Raji (cell line): ENCODE data around the gene SYP.

Experiments used
- POLR2A ChIP-seq: IDR thresholded peaks from 2 replicates; pipeline ENCODE4 v1.6.1; 2011; ENCODE audit warnings: low read depth, low read length, control low read depth; ENCODE audit not compliant: insufficient read depth

Gene SYP

DNA sequence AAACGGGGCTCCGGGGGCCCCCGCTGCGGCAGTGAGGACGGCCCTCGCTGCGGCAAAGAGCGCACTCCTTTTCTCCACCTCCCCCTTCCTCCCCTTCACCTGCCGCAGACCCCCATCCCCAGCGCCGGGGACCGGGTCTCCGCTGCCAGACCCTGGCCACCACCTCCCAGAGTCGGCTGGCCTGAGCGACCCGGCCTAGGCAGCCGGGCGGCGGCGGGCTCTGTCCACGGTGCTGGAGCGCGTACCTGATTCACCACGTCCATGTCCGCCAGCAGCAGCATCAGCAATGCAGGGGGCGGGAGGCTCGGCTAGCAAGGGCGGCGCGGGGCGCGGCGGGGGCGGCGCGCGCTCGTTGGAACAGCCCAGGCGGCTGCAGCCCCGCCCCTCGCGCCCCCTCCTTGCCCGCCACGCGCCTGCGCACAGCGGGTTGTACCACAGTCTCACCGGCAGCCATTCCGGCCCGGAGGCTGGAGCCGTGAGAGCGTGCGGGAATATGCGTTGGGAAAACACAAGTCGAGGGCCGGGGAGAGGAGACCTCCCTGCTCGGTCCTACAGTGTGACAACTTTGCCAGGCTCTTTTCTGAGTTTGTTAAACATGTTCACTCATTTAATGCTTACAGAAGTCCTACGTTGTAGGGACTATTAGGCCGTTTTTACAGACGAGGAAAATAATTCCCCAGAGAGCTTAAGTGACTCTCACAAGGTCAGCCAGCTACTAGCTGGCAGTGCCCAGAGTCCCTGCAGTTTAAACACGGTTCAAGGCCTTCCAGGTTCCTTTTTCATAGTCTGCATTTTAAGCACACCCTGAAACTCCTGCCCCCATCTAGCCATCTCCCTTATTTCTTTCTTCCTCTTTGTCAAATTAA lies at the start of gene SYP:
Gene SYP (minus strand): TSS at position 288 of the 866 bp plus-strand sequence. CDS start 7 bp downstream, at position 281.
- TF ChIP-seq POLR2A, result peak; percentile 88

- no peak for TF ChIP-seq POLR2A
Measured at GRCh38 chrX:49249616-49250015, 49.6 kb upstream of the SYP start.

DNA sequence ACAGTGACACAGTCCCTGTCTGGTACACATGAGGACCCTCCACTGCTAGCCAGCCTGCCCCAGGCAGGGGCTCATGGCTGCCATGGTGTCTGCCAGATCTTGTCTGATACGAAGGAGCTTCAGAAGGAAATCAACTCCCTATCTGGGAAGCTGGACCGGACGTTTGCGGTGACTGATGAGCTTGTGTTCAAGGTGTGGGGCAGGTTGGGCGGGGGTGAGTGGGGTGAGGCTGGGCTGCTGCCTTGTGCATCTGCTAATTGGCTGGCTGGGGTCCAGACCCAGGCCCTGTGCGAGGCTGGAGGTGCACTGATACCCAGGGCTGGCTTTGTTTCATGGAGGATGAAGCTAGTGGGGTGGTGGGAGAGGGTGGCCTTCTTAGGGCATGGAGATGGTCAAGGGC lies 49.1 kb upstream of the SYP start:
- no peak for TF ChIP-seq POLR2A

DNA sequence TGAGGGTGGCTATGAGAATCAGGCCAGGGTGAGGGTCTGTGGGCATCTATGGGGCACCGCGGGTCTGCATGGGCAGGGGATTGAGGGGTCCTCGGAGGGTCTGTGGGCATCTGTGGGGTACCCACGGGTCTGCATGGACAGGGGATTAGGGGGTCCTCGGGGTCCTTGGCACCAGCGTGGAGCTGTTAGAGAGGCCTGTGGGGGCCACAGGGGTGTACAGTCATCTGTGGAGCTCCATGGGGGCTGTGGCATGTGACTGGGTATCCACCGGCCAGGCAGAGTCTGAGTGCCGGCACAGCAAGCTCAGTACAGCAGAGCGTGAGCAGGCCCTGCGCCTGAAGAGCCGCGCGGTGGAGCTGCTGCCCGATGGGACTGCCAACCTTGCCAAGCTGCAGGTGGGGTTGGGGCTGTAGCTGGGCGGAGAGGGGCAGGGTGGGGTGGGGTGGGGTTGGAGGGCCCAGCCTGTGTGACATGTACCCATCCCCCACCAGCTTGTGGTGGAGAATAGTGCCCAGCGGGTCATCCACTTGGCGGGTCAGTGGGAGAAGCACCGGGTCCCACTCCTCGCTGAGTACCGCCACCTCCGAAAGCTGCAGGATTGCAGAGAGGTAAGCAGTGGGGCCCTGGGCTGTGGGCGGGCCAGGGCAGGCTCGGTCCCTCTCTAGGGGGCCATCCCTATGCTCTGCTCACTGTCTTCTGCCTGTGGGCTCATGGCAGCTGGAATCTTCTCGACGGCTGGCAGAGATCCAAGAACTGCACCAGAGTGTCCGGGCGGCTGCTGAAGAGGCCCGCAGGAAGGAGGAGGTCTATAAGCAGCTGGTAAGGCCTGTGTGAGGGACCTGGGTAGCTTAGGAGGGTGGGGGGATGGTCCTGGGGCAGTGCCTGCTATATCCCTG lies 48.2 kb upstream of the SYP start:
- no peak for TF ChIP-seq POLR2A

DNA sequence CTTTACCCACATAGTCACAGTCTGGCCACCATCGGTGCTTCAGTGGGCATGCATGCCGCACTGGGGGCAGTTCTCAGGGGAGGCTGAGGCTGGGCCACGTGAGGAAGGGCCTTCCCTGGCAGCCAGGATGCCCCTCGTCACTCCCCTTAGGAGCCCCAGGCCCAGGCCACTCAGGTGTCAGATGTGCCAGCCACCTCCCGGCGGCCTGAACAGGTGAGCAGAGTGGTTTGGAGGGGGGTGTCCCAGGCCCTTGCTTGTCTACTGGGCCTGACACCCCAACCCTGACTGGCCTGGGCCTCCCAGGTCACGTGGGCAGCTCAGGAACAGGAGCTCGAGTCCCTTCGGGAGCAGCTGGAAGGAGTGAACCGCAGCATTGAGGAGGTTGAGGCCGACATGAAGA lies 47.4 kb upstream of the SYP start:
- no peak for TF ChIP-seq POLR2A

- TF ChIP-seq POLR2A, result no peak
Measured at GRCh38 chrX:49246541-49246940, 46.5 kb upstream of the SYP start.

DNA sequence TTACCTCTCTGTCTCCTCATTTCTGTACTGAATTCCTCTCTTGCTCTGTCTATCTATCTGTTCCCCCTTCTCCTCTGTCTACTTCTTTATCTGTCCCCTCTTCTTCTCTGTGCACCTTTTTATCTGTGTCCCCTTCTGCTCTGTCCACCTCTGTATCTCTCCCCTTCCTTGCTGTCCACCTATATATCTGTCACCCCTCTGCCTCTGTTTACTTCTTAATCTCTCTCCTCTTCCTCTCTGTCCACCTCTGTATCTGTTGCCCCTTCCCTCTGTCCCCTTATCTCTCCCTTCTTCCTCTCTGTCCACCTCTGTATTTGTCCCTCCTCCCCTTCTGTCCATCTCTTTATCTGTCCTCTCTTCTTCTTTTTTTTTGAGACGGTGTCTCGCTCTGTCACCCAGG lies 44.2 kb upstream of the SYP start:
- TF ChIP-seq POLR2A, result no peak

DNA sequence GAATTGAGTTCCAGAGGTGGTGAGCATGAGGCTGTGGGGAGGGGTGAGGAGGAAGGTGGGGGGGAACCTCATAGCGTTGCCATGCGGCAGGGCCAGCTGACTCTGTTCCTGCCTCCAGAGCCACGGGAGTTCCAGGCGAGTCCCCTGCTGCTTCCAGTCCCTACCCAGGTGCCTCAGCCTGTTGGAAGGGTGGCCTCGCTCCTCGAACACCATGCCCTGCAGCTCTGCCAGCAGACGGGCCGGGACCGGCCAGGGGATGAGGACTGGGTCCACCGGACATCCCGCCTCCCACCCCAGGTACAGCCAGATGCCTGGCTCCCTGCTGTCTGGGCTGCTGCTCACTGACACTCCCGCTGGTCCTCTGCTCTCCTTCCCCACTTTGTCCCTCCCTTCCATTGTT lies 43.2 kb upstream of the SYP start:
- no peak for TF ChIP-seq POLR2A

DNA sequence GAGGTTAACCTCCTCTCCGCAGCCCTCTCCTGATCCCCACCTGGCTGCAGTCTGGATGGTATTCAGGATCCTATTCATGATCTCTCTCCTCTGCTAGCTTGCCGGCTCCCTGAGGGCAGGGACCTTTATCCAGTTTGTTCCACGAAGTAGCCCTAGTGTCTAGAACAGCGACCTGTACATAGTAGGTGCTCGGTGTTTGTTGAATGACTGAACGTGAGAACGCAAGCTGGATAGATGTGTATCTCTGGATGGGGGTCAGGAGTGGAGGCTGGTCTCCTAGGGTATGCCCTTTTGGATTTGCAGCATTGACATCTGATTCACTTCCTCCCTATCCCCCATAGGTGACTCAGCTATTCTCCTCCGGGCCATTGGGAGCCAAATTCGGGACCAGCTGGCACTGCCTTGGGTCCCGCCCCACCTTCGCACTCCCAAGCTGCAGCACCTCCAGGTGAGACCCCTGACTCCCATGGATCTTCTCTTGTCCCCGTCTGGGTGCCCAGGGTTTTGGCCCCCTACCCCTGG lies 42.6 kb upstream of the SYP start:
- TF ChIP-seq POLR2A, result no peak

DNA sequence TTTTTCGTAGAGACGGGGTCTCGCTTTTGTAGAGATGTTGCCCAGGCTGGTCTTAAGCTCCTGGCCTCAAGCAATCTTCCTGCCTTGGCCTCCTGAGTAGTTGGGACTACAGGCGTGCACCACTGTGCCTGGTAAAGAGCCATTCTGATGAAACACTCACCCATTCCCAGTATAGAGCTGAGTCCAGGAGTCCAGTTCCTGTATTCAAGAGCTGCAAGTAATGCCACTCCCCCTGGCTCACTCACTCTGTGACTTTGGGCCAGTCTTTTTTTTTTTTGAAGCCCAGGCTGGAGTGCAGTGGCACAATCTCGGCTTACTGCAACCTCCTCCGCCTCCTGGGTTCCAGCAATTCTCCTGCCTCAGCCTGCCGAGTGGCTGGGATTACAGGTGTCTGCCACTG lies 38.7 kb upstream of the SYP start:
- no peak for TF ChIP-seq POLR2A

DNA sequence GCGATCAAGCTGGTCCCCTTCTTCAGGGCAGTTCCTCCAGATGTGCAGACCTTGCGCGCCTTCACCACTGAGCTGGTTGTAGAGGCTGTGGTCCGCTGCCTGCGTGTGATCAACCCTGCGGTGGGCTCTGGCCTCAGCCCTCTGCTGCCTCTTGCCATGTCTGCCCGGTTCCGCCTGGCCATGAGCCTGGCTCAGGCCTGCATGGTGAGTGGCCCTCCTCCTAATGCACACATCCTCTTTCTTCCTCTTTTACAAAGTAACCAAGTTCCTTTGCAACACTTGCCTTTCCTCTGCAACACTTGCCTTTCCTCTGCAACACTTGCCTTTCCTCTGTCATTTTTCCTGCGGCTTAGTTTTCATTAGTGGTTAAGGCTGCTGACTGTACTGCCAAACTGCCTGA lies 37.1 kb upstream of the SYP start:
- no peak for TF ChIP-seq POLR2A

DNA sequence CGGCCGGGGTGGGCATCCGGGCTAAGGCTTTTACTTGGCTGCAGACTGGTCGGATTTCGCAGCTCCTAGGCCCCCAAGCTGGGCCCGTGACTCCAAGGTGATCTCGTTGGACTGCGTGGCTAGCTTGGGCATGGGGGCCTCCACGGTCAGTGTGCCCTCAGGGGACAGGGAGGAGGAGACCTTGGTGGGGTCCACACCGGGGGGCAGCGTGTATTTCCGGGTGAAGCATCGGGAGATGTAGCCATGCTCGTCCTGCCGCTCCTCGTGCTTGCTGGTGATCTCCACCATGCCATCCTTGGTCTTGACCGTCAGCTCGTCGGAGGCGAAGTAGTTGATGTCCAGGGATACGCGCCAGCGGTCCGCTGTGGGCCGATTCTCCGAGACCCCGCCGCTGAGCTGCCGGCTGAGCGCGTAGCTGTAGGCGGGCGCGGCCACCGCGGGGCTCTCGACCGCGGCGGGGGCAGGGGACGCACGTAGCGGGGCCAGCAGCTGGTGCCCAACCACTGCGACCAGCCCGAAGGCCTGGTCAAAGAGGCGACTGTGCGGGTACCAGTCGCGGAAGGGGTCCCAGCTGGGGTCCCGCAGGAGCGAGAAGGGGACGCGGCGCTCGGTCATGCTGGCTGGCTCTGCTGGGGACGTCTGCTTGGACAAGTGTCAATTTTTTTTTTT lies 34.0 kb upstream of the SYP start:
- no peak for TF ChIP-seq POLR2A

DNA sequence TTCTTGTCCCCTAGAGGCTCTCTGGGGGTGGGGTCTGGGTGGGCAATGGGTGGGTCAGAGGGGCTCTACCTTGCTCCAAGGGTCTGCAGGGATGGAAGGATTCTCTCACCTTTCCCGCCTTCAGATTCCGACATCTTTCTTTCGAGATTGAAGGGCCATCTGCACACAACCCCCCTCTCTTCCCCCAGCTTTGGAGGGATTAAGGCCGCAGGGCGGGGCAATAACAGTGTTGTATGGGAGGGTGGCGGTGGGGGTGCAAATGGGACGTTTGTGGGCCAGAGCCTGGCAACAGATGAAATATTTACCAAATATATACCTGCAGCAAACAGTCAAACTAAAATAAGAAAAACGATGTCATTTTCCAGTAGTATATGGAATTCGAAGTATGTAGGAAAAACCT lies 33.2 kb upstream of the SYP start, which contains the start of gene CACNA1F:
Gene CACNA1F (minus strand): TSS at position 165 of the 400 bp plus-strand sequence. CDS start 31 bp downstream, at position 134.
- TF ChIP-seq POLR2A, result no peak

- TF ChIP-seq POLR2A, result no peak
Measured at GRCh38 chrX:49232525-49232924, 32.5 kb upstream of the SYP start.
